Fibroblast of peridontal ligament (primary cell): ENCODE measurements around the gene CD34.
A peak's percentile ranks its signal among the peaks of the same experiment; 100 is the strongest.
"Not testable (repeated sequence)": the region's sequence is repeated elsewhere in the genome, so short reads cannot be mapped to it uniquely, and the experiment has no call there.

Source experiments
- DNase-seq: peaks from one replicate; pipeline ENCODE4 v3.0.0-alpha.2; 2010; ENCODE audit errors: extremely low read depth

The CD34 gene, protein sequence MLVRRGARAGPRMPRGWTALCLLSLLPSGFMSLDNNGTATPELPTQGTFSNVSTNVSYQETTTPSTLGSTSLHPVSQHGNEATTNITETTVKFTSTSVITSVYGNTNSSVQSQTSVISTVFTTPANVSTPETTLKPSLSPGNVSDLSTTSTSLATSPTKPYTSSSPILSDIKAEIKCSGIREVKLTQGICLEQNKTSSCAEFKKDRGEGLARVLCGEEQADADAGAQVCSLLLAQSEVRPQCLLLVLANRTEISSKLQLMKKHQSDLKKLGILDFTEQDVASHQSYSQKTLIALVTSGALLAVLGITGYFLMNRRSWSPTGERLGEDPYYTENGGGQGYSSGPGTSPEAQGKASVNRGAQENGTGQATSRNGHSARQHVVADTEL

GRCh38 chr1:207910591-207911354 is at the start of gene CD34:
CD34 (minus strand) TSS chr1:207911125; CDS start chr1:207911080, 45 bp downstream.
- no peak for DNase-seq

DNA sequence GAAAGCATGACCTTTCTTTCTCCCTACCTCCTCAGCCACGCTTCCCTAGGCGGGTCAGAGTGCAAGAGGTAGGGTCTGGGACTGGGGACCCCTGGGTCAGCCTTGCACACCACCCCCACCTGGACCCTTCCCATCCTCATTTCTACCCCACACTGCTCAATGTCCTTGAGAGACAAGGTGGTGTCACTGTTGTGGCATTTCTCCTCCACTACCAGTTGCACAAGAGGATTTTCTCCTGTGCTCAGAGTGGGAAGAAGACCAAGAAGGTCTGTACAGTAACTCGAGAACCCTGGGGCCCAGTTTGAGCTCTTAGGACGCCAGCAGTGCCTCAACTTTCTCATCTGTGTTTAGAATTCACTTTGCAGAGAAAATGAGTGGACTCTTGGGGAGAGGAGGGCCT is 49.4 kb upstream of the CD34 start:
- DNase-seq: no peak

GRCh38 chr1:207959910-207960309 is 49.0 kb upstream of the CD34 start:
- no peak for DNase-seq

GRCh38 chr1:207959141-207959825 is 48.4 kb upstream of the CD34 start:
- DNase-seq: peak; percentile 36

GRCh38 chr1:207958376-207959139 is 47.6 kb upstream of the CD34 start:
- DNase-seq: no peak

DNA sequence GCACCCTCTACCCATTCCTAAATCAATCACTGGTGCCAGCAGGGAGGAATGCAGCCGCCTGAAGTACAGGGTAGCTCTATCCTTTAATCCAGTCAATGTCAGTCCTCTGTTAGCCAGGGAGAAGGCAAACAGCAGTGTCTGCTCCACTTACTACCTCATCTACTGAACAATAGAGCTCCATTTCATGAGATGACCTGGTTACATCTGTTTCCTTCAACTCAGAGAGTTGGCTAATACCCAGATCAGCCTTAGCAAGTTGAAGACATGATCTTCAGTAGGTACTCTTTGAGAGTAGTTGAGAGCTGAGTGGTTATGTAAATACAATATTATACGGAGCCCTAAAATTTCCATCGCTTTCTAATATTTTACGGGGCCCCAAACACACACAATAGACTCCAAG is 46.1 kb upstream of the CD34 start:
- no peak for DNase-seq

DNA sequence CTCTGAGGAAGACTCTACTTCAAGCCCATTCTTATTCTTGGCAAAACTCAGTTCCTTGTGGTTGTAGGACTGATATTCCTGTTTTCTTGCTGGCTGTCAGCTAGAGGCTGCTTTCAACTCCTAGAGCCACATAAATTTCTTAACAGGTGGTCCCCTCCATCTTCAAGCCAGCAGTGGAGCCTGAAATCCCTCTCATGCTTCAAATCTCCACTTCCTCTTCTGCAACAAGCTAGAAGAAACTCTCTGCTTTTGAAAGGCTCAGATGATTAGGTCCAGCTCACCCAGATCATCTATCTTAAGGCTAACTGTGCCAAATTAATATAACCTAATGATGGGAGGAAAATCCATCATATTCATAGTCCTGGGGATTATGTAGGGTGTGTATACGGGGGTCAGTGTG is 43.2 kb upstream of the CD34 start:
- DNase-seq: no peak

- no peak for DNase-seq
Observed at GRCh38 chr1:207952617-207953542, 42.0 kb upstream of the CD34 start.

DNA sequence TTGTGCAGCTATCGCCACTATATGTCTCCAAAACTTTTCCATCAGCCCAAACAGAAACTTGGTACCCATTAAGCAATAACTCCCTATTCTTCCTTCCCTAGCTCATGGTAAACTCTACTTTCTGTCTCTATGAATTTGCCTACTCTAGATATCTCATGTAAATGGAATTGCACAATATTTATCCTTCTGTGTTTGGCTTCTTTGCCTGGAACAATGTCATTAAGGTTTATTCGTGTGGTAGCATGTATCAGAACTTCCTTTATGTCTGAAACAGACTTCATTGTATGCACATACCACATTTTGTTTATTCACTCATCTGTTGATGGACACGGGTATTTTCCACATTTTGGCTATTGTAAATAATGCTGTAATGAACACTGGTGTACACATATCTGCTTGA is 40.7 kb upstream of the CD34 start:
- DNase-seq: no peak

DNA sequence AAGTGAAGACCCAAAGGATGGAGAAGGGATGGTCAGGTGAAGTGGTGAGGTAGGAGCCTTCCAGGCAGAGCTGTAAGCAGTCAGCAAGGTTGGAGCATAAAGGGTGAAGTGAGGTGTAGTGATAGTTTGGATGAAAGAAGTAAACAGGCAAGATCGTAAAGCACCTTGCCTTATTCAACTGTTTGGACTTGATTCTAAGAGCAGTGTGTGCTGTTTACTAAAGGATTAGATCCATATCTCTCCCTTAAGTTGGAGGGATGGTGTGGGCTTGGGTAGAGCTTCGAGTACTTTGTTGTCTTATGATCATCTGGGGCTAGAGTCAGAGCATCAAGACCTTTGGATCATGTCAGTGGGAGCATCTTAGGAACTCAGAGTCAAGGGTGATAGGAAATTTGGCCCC is 39.8 kb upstream of the CD34 start:
- no peak for DNase-seq

- DNase-seq: no peak
Observed at GRCh38 chr1:207949571-207950195, 38.8 kb upstream of the CD34 start.

GRCh38 chr1:207948536-207949250 is 37.8 kb upstream of the CD34 start:
- no peak for DNase-seq

DNA sequence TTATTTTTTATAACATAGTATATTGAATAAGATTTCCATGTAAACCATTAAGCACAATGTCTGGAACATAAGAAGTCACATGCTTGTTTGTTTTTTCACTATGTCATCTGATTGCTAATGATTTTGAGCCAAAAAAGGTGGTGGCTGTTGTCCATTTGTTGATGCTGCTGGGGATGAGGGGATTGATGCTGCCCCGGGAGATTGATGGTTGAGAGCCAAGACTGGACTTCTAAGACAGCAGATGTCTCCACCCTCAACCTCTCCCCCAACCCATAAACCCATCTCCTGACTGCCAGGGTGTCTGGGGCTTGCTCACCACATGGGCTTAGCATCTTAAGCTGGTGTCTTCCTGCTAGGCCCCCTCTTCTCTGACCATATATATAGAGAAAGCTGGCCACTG is 35.8 kb upstream of the CD34 start:
- DNase-seq: no peak

GRCh38 chr1:207944571-207944970 is 33.6 kb upstream of the CD34 start:
- no peak for DNase-seq

DNA sequence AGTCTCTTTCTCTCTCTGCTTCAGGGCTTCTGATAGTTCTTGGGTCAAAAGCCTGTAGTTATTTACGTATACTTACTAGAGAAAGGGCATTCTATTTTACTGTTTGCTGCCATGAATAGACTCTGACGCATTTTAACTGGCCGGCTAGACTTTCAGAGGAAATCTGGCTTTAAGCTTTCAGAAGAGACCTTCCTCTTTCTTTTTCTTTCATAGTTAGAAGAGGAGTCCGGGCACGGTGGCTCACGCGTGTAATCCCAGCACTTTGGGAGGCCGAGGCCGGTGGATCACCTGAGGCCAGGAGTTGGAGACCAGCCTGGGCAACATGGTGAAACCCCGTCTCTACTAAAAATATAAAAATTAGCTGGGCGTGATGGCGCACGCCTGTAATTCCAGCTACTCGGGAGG is 31.4 kb upstream of the CD34 start:
- DNase-seq: not testable (repeated sequence)

DNA sequence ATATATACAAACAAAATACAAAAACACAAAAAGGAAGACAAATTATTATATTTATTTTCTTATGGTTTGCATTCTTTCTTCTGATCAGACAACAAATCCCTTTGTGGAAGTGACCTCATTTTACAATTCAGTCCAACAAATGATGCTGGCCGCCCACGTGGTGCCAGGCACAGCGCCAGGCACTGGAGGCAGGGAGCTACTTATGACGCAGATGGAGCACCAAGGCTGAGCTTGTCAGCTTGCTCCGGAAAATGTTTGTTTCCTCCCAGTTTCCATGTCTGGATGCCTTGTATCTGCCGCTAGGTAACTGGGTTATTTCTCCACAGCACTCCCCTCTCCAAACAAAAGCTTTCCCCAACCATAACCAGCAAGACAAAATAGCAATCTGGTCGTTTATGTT is 30.7 kb upstream of the CD34 start:
- peak; percentile 45 for DNase-seq

DNA sequence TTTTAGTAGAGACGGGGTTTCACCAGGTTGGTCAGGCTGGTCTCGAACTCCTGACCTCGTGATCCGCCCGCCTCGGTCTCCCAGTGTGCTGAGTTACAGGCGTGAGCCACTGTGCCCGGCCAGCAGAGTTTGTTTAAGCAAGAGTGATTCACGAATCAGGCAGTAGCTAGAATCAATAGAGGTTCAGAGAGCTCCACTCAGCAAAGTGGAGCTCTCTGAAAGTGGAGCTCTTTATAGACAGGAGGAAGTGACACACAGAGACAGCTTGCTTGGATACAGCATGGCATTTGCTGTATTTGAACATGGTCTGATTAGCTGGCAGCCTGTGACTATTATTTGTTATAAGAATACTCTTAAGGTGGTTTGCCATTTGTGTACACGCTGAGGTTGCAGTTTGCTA is 27.1 kb upstream of the CD34 start:
- no peak for DNase-seq

GRCh38 chr1:207937204-207937603 is 26.3 kb upstream of the CD34 start:
- no peak for DNase-seq

DNA sequence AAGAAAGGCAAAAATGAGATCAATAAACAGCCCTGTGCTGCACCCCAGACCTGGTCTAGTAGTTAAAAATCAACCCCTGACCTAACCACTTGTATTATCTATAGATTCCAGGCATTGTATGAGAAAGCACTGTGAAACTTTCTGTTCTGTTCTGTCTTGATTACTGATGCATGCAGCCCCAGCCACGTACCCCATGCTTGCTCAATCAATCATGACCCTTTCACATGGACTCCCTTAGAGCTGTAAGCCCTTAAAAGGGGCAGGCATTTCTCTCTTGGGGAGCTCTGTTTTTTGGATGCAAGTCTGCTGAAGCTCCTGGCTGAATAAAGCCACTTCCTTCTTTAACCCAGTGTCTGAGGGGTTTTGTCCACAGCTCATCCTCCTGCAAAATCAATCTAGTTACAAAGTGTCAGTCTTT is 24.2 kb upstream of the CD34 start:
- DNase-seq: no peak
